HL-60 (cell line): ENCODE data around the gene ENDOD1.
A peak's percentile ranks its signal among the peaks of the same experiment; 100 is the strongest.

Experiments used
- DNase-seq, 2 experiments: peaks; one replicate each; pipeline ENCODE4 v3.0.0-alpha.2; 2010 to 2020; ENCODE audit warnings: low read depth in 1 of 2, low spot score in 1 of 2
- H3K27ac ChIP-seq: fragments of 250-450 bp; sonication (Bioruptor Pico); replicated peaks from 2 replicates; pipeline ENCODE4 v1.5.1; 2020; ENCODE audit warnings: mild to moderate bottlenecking, moderate library complexity
- H3K27me3 ChIP-seq: fragments of 250-450 bp; sonication (Bioruptor Pico); 2 replicates; pipeline ENCODE4 v1.5.1; 2021; ENCODE audit warnings: mild to moderate bottlenecking, moderate library complexity; ENCODE audit not compliant: insufficient read depth, poor library complexity, severe bottlenecking
- H3K4me3 ChIP-seq: replicated peaks from 2 replicates; pipeline ENCODE4 v1.5.1; 2011; ENCODE audit warnings: mild to moderate bottlenecking, control low read depth, low read length; ENCODE audit not compliant: insufficient read depth
- CTCF ChIP-seq: IDR thresholded peaks from one replicate; pipeline ENCODE4 v1.5.1; 2011; ENCODE audit warnings: low read length, control low read depth, inconsistent platforms; ENCODE audit not compliant: insufficient read depth
- GABPA ChIP-seq: IDR thresholded peaks from 2 replicates; pipeline ENCODE4 v1.6.1; 2012; ENCODE audit warnings: low read depth
- POLR2AphosphoS5 ChIP-seq: IDR thresholded peaks from 2 replicates; pipeline ENCODE4 v1.6.1; 2012; ENCODE audit warnings: low read depth
- SPI1 ChIP-seq: IDR thresholded peaks from 2 replicates; pipeline ENCODE4 v1.6.1; 2012; ENCODE audit warnings: low read depth, mild to moderate bottlenecking, borderline replicate concordance
- TF ChIP-seq, protein P1 (sequence below): IDR thresholded peaks from 2 replicates; pipeline ENCODE4 v1.6.1; 2012; ENCODE audit warnings: low read depth; ENCODE audit not compliant: insufficient replicate concordance

The ENDOD1 gene

GRCh38 chr11:95066716-95067038 lies 23.0 kb upstream of the ENDOD1 start, which contains the start of gene SRSF8:
Gene SRSF8 (plus strand): TSS chr11:95066919. CDS start chr11:95067227, 308 bp downstream.
- peak within 1 kb of the TSS; percentile 93 for H3K27ac ChIP-seq

DNA sequence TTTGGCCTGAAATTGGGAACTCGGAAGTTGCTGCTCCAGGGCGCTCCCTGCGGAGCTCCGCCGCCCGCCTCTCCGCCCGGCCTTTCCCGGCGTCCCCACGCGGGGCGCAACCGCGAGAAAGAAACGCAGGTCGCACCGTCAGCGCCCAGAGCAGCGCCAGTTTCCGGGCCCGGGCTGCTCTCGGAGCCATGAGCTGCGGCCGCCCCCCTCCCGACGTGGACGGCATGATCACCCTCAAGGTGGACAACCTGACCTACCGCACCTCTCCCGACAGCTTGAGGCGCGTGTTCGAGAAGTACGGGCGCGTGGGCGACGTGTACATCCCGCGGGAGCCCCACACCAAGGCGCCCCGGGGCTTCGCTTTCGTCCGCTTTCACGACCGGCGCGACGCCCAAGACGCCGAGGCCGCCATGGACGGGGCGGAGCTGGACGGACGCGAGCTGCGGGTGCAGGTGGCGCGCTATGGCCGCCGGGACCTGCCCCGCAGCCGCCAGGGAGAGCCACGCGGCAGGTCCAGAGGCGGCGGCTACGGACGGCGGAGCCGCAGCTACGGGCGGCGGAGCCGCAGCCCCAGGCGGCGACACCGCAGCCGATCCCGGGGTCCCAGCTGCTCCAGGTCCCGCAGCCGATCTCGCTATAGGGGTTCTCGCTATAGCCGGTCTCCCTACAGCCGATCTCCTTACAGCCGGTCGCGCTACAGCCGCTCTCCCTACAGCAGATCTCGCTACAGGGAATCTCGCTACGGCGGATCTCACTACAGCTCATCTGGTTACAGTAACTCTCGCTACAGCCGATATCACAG lies 22.4 kb upstream of the ENDOD1 start:
- TF ChIP-seq CTCF (no peak), GABPA (no peak), POLR2AphosphoS5 (peak; percentile 81), SPI1 (no peak)
- TF ChIP-seq, protein P1, sequence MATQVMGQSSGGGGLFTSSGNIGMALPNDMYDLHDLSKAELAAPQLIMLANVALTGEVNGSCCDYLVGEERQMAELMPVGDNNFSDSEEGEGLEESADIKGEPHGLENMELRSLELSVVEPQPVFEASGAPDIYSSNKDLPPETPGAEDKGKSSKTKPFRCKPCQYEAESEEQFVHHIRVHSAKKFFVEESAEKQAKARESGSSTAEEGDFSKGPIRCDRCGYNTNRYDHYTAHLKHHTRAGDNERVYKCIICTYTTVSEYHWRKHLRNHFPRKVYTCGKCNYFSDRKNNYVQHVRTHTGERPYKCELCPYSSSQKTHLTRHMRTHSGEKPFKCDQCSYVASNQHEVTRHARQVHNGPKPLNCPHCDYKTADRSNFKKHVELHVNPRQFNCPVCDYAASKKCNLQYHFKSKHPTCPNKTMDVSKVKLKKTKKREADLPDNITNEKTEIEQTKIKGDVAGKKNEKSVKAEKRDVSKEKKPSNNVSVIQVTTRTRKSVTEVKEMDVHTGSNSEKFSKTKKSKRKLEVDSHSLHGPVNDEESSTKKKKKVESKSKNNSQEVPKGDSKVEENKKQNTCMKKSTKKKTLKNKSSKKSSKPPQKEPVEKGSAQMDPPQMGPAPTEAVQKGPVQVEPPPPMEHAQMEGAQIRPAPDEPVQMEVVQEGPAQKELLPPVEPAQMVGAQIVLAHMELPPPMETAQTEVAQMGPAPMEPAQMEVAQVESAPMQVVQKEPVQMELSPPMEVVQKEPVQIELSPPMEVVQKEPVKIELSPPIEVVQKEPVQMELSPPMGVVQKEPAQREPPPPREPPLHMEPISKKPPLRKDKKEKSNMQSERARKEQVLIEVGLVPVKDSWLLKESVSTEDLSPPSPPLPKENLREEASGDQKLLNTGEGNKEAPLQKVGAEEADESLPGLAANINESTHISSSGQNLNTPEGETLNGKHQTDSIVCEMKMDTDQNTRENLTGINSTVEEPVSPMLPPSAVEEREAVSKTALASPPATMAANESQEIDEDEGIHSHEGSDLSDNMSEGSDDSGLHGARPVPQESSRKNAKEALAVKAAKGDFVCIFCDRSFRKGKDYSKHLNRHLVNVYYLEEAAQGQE, result peak; percentile 45
- Histone ChIP-seq H3K27ac (peak overlapping the region; percentile 93), H3K4me3 (peak overlapping the region; percentile 81), H3K27me3 (no peaks in the 10 kb centered on the region)
- peak in 1 of 2 experiments; percentile 79 for DNase-seq

More at GRCh38 chr11:95066716-95067038, 23.0 kb upstream of the ENDOD1 start, which contains the start of gene SRSF8:
- Histone ChIP-seq H3K27me3 (no peaks in the 10 kb centered on the region), H3K4me3 (peak within 1 kb of the TSS; percentile 81)
- DNase-seq, result no peak
- TF ChIP-seq CTCF (no peak), SPI1 (no peak), POLR2AphosphoS5 (no peak), GABPA (no peak)
- TF ChIP-seq, protein P1, result no peak

GRCh38 chr11:95067841-95068219 lies 21.8 kb upstream of the ENDOD1 start:
- Histone ChIP-seq H3K27ac (peak overlapping the region; percentile 93), H3K4me3 (peak overlapping the region; percentile 81), H3K27me3 (no peaks in the 10 kb centered on the region)
- no peak for DNase-seq
- no peak for TF ChIP-seq SPI1
- TF ChIP-seq, protein P1, result no peak
